GM13976 (cell line): ENCODE results near the gene BCS1L.

ENCODE experiments used
- DNase-seq: peaks from one replicate; pipeline ENCODE4 v3.0.0; 2012; ENCODE audit warnings: low spot score
- in situ Hi-C: fragments of 300-500 bp; cut with MboI; formaldehyde crosslinking; loops from one replicate; pipeline ENCODE4 v1.12.0; 2022; ENCODE audit warnings: low sequenced_read_pairs, mixed read lengths, inconsistent platforms; ENCODE audit not compliant: unreplicated experiment
- TF ChIP-seq, protein P1 (sequence below): IDR thresholded peaks from 2 replicates; pipeline ENCODE4 v1.5.1; 2012; ENCODE audit warnings: borderline replicate concordance, mild to moderate bottlenecking; ENCODE audit not compliant: insufficient read depth; ENCODE audit errors: extremely low read depth, missing control alignments, control extremely low read depth

BCS1L gene

DNA sequence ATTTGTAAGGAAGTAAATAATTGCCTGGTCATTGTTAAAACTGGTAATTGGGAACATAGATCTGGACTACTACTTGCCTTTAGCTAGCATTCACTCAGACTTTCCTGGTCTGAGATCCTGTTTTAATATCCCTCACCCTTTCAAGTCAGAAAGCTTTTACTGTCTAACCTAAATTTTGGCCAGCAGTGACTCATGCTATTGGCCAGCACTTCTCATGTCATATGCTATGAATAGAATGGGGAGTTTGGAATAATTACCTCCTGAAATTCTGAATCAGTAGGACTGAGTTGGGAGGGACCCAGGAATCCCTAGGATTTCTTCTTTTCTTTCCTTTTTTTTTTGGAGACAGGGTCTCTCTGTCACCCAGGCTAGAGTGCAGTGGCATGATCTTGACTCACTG, 31.8 kb downstream of the BCS1L start:
- DNase-seq = no peak
- TF ChIP-seq, protein P1, sequence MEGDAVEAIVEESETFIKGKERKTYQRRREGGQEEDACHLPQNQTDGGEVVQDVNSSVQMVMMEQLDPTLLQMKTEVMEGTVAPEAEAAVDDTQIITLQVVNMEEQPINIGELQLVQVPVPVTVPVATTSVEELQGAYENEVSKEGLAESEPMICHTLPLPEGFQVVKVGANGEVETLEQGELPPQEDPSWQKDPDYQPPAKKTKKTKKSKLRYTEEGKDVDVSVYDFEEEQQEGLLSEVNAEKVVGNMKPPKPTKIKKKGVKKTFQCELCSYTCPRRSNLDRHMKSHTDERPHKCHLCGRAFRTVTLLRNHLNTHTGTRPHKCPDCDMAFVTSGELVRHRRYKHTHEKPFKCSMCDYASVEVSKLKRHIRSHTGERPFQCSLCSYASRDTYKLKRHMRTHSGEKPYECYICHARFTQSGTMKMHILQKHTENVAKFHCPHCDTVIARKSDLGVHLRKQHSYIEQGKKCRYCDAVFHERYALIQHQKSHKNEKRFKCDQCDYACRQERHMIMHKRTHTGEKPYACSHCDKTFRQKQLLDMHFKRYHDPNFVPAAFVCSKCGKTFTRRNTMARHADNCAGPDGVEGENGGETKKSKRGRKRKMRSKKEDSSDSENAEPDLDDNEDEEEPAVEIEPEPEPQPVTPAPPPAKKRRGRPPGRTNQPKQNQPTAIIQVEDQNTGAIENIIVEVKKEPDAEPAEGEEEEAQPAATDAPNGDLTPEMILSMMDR = no peak
- in situ Hi-C loops = no loop called here

DNA sequence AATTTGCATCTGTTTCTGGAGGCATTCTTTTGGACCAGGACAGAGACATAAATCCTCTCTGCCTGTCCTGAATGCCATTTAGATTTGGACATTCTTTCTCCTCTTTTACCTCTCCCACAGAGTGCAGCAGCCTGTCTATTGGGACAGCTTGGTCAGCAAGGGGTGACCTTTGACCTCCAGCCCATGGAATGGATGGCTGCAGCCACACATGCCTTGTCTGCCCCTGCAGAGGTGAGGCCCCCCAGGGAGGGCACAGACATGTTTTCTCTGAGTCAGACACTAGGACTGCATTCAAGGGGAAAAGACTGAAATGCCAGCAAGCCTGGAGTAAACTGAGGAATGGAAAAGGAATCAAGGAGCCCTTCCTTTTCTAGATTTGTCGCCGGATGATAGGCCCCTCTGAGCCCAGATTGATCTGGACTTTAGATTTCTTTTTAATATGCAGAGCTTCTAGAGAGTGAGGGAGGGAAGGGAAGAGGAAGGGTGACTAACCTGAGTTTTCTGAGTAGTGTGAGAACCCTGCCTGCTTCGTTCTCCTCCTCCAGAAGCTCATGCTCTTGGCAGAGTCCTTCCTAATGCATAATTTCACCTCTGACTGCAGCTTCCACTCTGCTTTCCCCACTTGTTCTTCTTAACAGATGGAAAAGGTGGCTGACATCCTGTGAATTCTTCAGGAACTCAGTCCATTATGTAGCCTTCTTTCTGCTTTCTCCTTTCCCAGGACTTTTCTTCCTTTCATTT, 35.1 kb downstream of the BCS1L start:
- no peak for DNase-seq
- TF ChIP-seq, protein P1 = no peak
- in situ Hi-C loops = no loop called here

DNA sequence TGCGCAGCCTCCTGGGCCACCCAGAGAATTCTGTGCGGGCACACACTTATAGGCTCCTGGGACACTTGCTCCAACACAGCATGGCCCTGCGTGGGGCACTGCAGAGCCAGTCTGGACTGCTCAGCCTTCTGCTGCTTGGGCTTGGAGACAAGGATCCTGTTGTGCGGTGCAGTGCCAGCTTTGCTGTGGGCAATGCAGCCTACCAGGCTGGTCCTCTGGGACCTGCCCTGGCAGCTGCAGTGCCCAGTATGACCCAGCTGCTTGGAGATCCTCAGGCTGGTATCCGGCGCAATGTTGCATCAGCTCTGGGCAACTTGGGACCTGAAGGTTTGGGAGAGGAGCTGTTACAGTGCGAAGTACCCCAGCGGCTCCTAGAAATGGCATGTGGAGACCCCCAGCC, 39.4 kb downstream of the BCS1L start:
- TF ChIP-seq, protein P1 = no peak
- in situ Hi-C loops = no loop called here
- DNase-seq = no peak

DNA sequence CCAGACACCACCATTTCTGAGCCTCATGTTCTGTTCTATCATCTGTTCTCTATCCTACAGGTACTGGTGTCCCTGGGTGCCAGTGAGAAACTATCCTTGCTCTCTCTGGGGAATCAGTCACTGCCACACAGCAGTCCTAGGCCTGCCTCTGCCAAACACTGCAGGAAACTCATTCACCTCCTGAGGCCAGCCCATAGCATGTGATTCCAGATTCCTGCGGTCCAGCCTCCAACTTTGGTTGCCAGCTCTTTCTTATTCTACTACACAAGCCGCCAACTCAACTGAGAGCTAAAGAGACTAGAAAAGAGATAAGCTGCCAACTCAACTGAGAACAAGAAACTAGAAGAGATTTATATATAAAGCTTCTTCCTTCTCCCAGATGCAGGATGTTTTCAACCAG, 42.3 kb downstream of the BCS1L start:
- in situ Hi-C loops = no loop called here
- TF ChIP-seq, protein P1 = no peak
- DNase-seq = no peak

DNA sequence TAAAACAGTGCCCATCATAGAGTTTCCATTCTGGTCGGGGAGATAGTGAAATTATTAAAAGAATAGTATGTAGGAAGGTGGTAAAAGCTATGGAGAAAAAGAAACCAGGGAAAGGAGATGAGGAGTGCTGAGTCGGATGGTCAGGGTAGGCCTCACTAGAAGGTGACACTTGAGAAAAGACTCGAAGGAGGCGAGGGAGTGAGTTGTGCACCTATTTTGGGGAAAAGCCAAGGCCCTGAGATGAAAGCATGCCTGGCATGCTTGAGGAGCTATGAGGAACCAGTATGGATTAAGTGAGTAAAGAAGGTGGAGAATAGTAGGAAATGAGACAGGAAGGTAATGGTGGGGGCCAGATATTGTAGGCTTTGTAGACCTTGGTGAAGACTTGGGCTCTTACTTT, 43.9 kb downstream of the BCS1L start:
- TF ChIP-seq, protein P1 = no peak
- no peak for DNase-seq
- in situ Hi-C loops = no loop called here

DNA sequence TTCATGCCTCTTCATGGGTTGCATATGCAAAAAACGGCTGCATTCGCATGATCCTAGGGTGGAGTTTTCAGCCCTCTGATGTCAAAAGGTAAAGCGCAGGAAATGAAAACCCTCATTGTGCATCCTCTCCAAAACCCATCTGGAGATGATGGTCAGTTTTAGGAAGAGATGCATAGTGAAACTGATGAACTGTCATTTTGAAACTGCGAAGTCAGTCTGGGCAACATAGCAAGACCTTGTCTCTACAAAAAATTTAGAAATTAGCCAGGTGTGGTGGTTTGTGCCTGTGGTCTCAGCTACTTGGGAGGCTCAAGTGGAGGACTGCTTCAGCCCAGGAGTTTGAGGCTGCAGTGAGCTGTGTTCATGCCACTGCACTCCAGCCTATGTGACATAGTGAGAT, 48.6 kb downstream of the BCS1L start:
- peak; percentile 36 for DNase-seq
- in situ Hi-C loops = no loop called here
- TF ChIP-seq, protein P1 = no peak
